Activated naive CD4-positive, alpha-beta T cell (primary cell): Measurements from ENCODE around the gene SLMAP.
"Not testable (repeated sequence)": the region's sequence is repeated elsewhere in the genome, so short reads cannot be mapped to it uniquely, and the experiment has no call there.

ENCODE experiments used
- DNase-seq, 4 experiments: peaks; one replicate each; lab custom pipeline; 2025; lab: John Stamatoyannopoulos, UW

Gene SLMAP

GRCh38 chr3:57792198-57792597 is 36.1 kb downstream of the SLMAP start:
- DNase-seq, result no peak

GRCh38 chr3:57793737-57794187 is 37.7 kb downstream of the SLMAP start:
- DNase-seq, result no peak

GRCh38 chr3:57794501-57794900 is 38.4 kb downstream of the SLMAP start:
- no peak for DNase-seq

- DNase-seq, result no peak
Measured at GRCh38 chr3:57794951-57795350, 38.8 kb downstream of the SLMAP start.

GRCh38 chr3:57796261-57796660 is 40.2 kb downstream of the SLMAP start:
- no peak for DNase-seq

GRCh38 chr3:57797701-57798487 is 41.8 kb downstream of the SLMAP start:
- no peak for DNase-seq

- no peak for DNase-seq
Measured at GRCh38 chr3:57803647-57804081, 47.6 kb downstream of the SLMAP start.

GRCh38 chr3:57805266-57805665 is 49.2 kb downstream of the SLMAP start:
- no peak for DNase-seq

- no peak for DNase-seq
Measured at GRCh38 chr3:57805674-57806073, 49.6 kb downstream of the SLMAP start.

GRCh38 chr3:57806195-57806594 is 50.1 kb downstream of the SLMAP start:
- DNase-seq, result not testable (repeated sequence)

- no peak for DNase-seq
Measured at GRCh38 chr3:57808961-57809608, 53.0 kb downstream of the SLMAP start.

- DNase-seq, result no peak
Measured at GRCh38 chr3:57809609-57809968, 53.5 kb downstream of the SLMAP start.

GRCh38 chr3:57810048-57810447 is 53.9 kb downstream of the SLMAP start:
- DNase-seq, result no peak

GRCh38 chr3:57810471-57811137 is 54.5 kb downstream of the SLMAP start:
- no peak for DNase-seq

GRCh38 chr3:57815036-57815435 is 58.9 kb downstream of the SLMAP start:
- peak in 2 of 4 experiments; percentile 5 to 10 for DNase-seq

- no peak for DNase-seq
Measured at GRCh38 chr3:57816471-57817095, 60.5 kb downstream of the SLMAP start.

- no peak for DNase-seq
Measured at GRCh38 chr3:57818772-57819171, 62.7 kb downstream of the SLMAP start.

GRCh38 chr3:57820479-57820878 is 64.4 kb downstream of the SLMAP start:
- no peak for DNase-seq

GRCh38 chr3:57821765-57822164 is 65.7 kb downstream of the SLMAP start:
- DNase-seq, result no peak

GRCh38 chr3:57822686-57823085 is 66.6 kb downstream of the SLMAP start:
- no peak for DNase-seq

GRCh38 chr3:57825116-57825515 is 69.0 kb downstream of the SLMAP start:
- no peak for DNase-seq

GRCh38 chr3:57826245-57826951 is 70.3 kb downstream of the SLMAP start:
- DNase-seq, result no peak
